ENCODE measurements around the gene PACS2. TPM values are rescaled to one million over a fixed set of nuclear protein-coding genes. Genes with fewer than 3 reads are reported as not detected.

PACS2 gene
- total and polyA plus RNA-seq, 4 donors, result 5.1 to 21.9 (median 9.8) TPM

DNA sequence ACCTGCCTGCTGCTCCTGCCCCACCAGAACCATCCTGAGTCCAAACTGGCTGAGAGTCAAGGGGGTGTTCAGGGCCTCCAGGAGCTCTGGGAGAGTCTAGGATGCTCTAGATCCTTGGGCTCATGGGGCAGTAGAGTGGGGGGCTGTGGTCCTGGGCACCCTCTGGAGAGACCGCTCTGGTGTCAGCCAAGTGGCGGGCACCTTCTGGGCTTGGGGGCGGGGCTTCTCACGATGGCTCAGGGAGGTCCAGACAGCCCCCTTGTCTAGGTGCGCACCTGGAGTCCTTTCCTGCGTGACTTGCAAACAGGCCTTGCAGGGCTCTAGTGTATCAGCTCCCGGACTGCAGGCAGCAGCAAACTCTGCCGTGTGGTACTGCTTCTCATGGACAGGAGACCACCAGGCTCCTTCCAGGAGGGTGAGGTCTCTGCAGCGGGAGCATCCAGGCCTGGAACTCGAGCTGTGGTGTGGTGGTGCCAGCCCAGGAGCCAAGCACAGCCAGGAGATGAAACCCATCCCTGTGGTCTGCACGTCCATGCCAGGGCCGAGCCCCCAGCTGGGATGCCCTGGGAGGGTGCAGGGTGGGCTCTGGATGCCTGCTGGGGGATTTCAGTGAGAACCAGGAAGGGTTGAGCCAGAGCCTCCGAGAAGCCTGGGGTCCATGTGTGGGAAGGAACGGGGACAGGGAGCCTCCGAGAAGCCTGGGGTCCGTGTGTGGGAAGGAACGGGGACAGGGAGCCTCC is 15.0 kb downstream of the PACS2 start:
- H3K36me3 ChIP-seq (ENCODE audit: control insufficient read depth in 4 of 4, insufficient read depth in 3 of 4, low read depth in 1 of 4, low read length in 3 of 4), result no peaks in the 10 kb centered on the region
- no peak overlapping the region for H3K27ac ChIP-seq (ENCODE audit: low read depth in 1 of 2, low read length in 2 of 2)
- no peak overlapping the region for H3K9ac ChIP-seq (ENCODE audit: low read depth in 1 of 2, low read length in 2 of 2)
- H3K4me3 ChIP-seq (ENCODE audit: low read depth in 1 of 3, low read length in 3 of 3), result no peak overlapping the region
- DNase-seq (ENCODE audit: low spot score), result no peak
- no peaks in the 10 kb centered on the region for H3K9me3 ChIP-seq (ENCODE audit: control insufficient read depth in 4 of 4, low read length in 3 of 4)
- H3K27me3 ChIP-seq (ENCODE audit: control insufficient read depth in 4 of 4, insufficient read depth in 4 of 4, low read length in 3 of 4), result no peaks in the 10 kb centered on the region
- peaks cover 19 to 42% (median 34%) of the 10 kb centered on the region in 4 donors for H3K4me1 ChIP-seq (ENCODE audit: control insufficient read depth in 4 of 4, insufficient read depth in 4 of 4, low read length in 3 of 4)
- 94% methylated on average over 17 of the region's 17 CpGs for WGBS
- no peak for TF ChIP-seq SP1 (IDR thresholded peaks at IDR 0.05)
- TF ChIP-seq FOXA1 (IDR thresholded peaks at IDR 0.05), result no peak
- TF ChIP-seq, protein P1, sequence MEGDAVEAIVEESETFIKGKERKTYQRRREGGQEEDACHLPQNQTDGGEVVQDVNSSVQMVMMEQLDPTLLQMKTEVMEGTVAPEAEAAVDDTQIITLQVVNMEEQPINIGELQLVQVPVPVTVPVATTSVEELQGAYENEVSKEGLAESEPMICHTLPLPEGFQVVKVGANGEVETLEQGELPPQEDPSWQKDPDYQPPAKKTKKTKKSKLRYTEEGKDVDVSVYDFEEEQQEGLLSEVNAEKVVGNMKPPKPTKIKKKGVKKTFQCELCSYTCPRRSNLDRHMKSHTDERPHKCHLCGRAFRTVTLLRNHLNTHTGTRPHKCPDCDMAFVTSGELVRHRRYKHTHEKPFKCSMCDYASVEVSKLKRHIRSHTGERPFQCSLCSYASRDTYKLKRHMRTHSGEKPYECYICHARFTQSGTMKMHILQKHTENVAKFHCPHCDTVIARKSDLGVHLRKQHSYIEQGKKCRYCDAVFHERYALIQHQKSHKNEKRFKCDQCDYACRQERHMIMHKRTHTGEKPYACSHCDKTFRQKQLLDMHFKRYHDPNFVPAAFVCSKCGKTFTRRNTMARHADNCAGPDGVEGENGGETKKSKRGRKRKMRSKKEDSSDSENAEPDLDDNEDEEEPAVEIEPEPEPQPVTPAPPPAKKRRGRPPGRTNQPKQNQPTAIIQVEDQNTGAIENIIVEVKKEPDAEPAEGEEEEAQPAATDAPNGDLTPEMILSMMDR (IDR thresholded peaks at IDR 0.05; ENCODE audit: low read depth, low read length, missing input control), result no peak
- TF ChIP-seq RAD21 (IDR thresholded peaks at IDR 0.05), result no peak
- no peak for TF ChIP-seq YY1 (IDR thresholded peaks at IDR 0.05)
- no peak for TF ChIP-seq GABPA (IDR thresholded peaks at IDR 0.05 in 1 of 2, conservative IDR thresholded peaks at IDR 0.05 in 1 of 2)

DNA sequence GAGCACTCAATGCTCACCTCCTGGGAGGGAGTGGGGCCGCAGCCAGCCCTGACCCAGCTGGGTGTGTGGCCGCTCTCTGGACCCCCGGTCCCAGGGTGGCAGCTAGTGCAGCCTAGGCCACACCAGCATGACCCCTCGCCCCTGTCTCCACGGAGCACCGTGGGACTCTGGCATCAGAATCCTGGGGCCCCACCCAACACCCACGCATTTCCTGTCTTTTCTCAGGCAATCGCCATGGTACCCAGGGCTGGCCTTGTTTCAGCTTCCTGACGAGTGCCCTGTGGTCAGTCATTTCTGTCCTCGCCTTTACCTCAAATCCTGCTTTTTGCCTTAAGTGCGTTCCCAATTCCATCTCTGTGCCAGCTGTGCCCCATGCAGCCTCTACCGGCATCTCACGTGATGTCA is 15.9 kb downstream of the PACS2 start:
- DNase-seq (ENCODE audit: low spot score), result no peak
- Histone ChIP-seq H3K27ac (ENCODE audit: low read depth in 1 of 2, low read length in 2 of 2) (no peak overlapping the region), H3K9ac (ENCODE audit: low read depth in 1 of 2, low read length in 2 of 2) (no peak overlapping the region), H3K9me3 (ENCODE audit: control insufficient read depth in 4 of 4, low read length in 3 of 4) (no peaks in the 10 kb centered on the region), H3K36me3 (ENCODE audit: control insufficient read depth in 4 of 4, insufficient read depth in 3 of 4, low read depth in 1 of 4, low read length in 3 of 4) (no peaks in the 10 kb centered on the region), H3K4me1 (ENCODE audit: control insufficient read depth in 4 of 4, insufficient read depth in 4 of 4, low read length in 3 of 4) (peaks cover 19 to 44% (median 35%) of the 10 kb centered on the region in 4 donors), H3K27me3 (ENCODE audit: control insufficient read depth in 4 of 4, insufficient read depth in 4 of 4, low read length in 3 of 4) (no peaks in the 10 kb centered on the region), H3K4me3 (ENCODE audit: low read depth in 1 of 3, low read length in 3 of 3) (no peak overlapping the region)
- TF ChIP-seq NR2F2 (IDR thresholded peaks at IDR 0.05), result peak; percentile 44
- TF ChIP-seq YY1 (IDR thresholded peaks at IDR 0.05), result no peak
- TF ChIP-seq, protein P2, sequence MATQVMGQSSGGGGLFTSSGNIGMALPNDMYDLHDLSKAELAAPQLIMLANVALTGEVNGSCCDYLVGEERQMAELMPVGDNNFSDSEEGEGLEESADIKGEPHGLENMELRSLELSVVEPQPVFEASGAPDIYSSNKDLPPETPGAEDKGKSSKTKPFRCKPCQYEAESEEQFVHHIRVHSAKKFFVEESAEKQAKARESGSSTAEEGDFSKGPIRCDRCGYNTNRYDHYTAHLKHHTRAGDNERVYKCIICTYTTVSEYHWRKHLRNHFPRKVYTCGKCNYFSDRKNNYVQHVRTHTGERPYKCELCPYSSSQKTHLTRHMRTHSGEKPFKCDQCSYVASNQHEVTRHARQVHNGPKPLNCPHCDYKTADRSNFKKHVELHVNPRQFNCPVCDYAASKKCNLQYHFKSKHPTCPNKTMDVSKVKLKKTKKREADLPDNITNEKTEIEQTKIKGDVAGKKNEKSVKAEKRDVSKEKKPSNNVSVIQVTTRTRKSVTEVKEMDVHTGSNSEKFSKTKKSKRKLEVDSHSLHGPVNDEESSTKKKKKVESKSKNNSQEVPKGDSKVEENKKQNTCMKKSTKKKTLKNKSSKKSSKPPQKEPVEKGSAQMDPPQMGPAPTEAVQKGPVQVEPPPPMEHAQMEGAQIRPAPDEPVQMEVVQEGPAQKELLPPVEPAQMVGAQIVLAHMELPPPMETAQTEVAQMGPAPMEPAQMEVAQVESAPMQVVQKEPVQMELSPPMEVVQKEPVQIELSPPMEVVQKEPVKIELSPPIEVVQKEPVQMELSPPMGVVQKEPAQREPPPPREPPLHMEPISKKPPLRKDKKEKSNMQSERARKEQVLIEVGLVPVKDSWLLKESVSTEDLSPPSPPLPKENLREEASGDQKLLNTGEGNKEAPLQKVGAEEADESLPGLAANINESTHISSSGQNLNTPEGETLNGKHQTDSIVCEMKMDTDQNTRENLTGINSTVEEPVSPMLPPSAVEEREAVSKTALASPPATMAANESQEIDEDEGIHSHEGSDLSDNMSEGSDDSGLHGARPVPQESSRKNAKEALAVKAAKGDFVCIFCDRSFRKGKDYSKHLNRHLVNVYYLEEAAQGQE (IDR thresholded peaks at IDR 0.05), result no peak
- no peak for TF ChIP-seq JUND (IDR thresholded peaks at IDR 0.05)
- 68% methylated on average over 13 of the region's 13 CpGs for WGBS

DNA sequence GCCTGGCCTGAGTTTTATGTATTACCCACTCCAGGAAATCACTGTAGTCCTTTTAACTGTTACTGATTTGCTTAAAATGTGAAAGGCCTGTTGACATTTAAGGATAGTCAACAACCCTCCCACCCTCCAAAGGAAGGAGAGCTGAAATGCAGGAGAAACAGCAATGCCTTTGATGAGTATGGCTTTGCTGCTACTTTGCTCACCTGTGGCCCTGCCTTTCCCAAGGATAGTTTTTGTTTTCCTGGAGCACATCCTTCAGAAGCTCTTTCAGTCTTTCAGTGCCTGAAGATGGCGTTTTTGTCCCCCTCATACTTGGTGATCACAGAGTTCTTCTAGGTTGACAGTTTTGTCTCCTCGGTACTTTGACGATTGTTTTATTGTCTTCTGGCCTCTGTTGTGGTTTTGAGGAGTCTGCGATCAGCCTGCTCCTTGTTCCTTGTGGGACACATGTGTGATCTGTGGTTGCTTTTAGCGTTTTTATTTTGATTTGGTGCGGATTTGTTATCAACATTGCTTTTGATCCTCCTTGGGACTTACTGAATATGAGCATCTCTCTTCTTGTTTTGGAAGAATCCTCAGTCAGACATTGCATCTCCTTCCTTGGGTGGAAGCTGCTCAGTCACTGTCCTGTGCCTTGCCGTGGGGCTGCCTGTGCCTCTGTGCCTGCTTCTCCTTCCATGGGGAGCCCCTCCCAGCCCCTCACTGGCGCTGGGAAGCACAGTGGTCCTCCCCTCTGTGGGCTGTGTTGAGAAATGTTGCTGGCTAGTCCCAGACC is 17.2 kb downstream of the PACS2 start:
- no peak for DNase-seq (ENCODE audit: low spot score)
- Histone ChIP-seq H3K27ac (ENCODE audit: low read depth in 1 of 2, low read length in 2 of 2) (no peak overlapping the region), H3K4me3 (ENCODE audit: low read depth in 1 of 3, low read length in 3 of 3) (no peak overlapping the region), H3K4me1 (ENCODE audit: control insufficient read depth in 4 of 4, insufficient read depth in 4 of 4, low read length in 3 of 4) (peaks cover 19 to 55% (median 41%) of the 10 kb centered on the region in 4 donors), H3K27me3 (ENCODE audit: control insufficient read depth in 4 of 4, insufficient read depth in 4 of 4, low read length in 3 of 4) (no peaks in the 10 kb centered on the region), H3K36me3 (ENCODE audit: control insufficient read depth in 4 of 4, insufficient read depth in 3 of 4, low read depth in 1 of 4, low read length in 3 of 4) (no peaks in the 10 kb centered on the region), H3K9me3 (ENCODE audit: control insufficient read depth in 4 of 4, low read length in 3 of 4) (no peaks in the 10 kb centered on the region), H3K9ac (ENCODE audit: low read depth in 1 of 2, low read length in 2 of 2) (no peak overlapping the region)
- WGBS, result 81% methylated on average over 8 of the region's 8 CpGs
- TF ChIP-seq TAF1 (conservative IDR thresholded peaks at IDR 0.05) (no peak), EGR1 (IDR thresholded peaks at IDR 0.05; ENCODE audit: low read depth in 2 of 2) (no peak), GABPA (IDR thresholded peaks at IDR 0.05 in 1 of 2, conservative IDR thresholded peaks at IDR 0.05 in 1 of 2) (no peak), RXRA (IDR thresholded peaks at IDR 0.05) (no peak), YY1 (IDR thresholded peaks at IDR 0.05) (no peak), RAD21 (IDR thresholded peaks at IDR 0.05) (no peak)
- TF ChIP-seq, protein P1 (IDR thresholded peaks at IDR 0.05; ENCODE audit: low read depth, low read length, missing input control), result no peak
- TF ChIP-seq, protein P3, sequence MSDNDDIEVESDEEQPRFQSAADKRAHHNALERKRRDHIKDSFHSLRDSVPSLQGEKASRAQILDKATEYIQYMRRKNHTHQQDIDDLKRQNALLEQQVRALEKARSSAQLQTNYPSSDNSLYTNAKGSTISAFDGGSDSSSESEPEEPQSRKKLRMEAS (IDR thresholded peaks at IDR 0.05), result no peak
- TF ChIP-seq, protein P4, sequence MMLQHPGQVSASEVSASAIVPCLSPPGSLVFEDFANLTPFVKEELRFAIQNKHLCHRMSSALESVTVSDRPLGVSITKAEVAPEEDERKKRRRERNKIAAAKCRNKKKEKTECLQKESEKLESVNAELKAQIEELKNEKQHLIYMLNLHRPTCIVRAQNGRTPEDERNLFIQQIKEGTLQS (IDR thresholded peaks at IDR 0.05), result no peak
